Endothelial cell of umbilical vein (primary cell): ENCODE results near the gene FLRT1.

ENCODE experiments used
- EZH2 ChIP-seq: IDR thresholded peaks from 2 replicates; pipeline ENCODE4 v1.6.1; 2012; ENCODE audit warnings: borderline replicate concordance, low read depth, mild to moderate bottlenecking, moderate library complexity, low read length, inconsistent platforms; ENCODE audit not compliant: severe bottlenecking
- FOS ChIP-seq: IDR thresholded peaks from 2 replicates; pipeline ENCODE4 v1.6.1; 2011; ENCODE audit warnings: mild to moderate bottlenecking, low read length, moderate library complexity, borderline replicate concordance; ENCODE audit not compliant: insufficient read depth
- GATA2 ChIP-seq: IDR thresholded peaks from 2 replicates; pipeline ENCODE4 v1.7.0; 2011; ENCODE audit warnings: low read depth, mild to moderate bottlenecking, moderate library complexity, mixed read lengths, low read length; ENCODE audit not compliant: insufficient read length, insufficient read depth
- POLR2A ChIP-seq: IDR thresholded peaks from 2 replicates; pipeline ENCODE4 v1.6.1; 2012; ENCODE audit warnings: low read depth, mild to moderate bottlenecking, control low read depth, low read length
- POLR2AphosphoS5 ChIP-seq: IDR thresholded peaks from 2 replicates; pipeline ENCODE4 v1.6.1; 2012; ENCODE audit warnings: low read depth, mild to moderate bottlenecking, control low read depth, low read length, moderate library complexity; ENCODE audit not compliant: insufficient read depth
- TF ChIP-seq, protein P1 (sequence below), 2 donors: IDR thresholded peaks; 1 replicate in 1 of 2; 2 replicates in 1 of 2; pipeline ENCODE4 v1.5.1; 2011; ENCODE audit warnings: low read length in 2 of 2, mild to moderate bottlenecking in 2 of 2, moderate library complexity in 2 of 2, control low read depth in 1 of 2, inconsistent platforms in 1 of 2, low read depth in 1 of 2; ENCODE audit not compliant: insufficient read depth in 1 of 2; ENCODE audit errors: extremely low read depth in 1 of 2

DNA sequence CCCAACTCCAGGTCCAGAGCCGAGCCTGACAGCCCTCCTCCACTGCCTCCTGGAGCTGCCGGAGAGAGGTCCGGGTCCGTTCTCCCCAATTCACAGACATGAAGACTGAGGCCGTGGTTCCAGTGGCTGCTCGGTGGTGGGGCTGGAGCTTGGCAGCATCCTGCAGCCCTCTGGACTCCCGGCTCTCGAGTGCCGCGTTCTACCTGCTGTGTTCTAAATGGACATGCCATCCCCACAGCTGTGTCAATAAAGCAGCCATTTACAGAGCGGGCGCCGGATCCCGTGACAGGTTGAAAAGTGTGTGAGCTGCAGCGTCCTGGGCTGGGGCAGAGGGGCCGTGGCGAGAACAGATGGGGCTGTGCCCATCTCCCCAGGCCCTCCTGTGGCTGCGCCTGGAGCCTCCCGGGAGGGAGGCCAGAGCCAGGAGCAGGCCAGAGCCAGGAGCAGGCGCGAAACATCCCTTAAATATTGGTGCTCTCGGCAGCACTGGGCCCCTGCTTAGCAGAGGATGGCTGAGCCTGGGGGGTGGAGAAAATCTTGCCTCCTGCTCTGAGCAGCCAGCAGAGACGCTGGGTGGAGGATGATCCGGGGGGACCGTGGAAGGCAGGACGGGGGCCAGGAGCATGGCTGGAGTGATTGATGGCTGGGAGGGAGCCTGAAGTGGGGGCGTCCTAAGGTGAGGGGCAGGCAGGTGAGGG is 46.2 kb downstream of the FLRT1 start:
- TF ChIP-seq, protein P1, sequence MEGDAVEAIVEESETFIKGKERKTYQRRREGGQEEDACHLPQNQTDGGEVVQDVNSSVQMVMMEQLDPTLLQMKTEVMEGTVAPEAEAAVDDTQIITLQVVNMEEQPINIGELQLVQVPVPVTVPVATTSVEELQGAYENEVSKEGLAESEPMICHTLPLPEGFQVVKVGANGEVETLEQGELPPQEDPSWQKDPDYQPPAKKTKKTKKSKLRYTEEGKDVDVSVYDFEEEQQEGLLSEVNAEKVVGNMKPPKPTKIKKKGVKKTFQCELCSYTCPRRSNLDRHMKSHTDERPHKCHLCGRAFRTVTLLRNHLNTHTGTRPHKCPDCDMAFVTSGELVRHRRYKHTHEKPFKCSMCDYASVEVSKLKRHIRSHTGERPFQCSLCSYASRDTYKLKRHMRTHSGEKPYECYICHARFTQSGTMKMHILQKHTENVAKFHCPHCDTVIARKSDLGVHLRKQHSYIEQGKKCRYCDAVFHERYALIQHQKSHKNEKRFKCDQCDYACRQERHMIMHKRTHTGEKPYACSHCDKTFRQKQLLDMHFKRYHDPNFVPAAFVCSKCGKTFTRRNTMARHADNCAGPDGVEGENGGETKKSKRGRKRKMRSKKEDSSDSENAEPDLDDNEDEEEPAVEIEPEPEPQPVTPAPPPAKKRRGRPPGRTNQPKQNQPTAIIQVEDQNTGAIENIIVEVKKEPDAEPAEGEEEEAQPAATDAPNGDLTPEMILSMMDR (IDR thresholded peaks at IDR 0.05; ENCODE audit: extremely low read depth in 1 of 2, insufficient read depth in 1 of 2, low read depth in 1 of 2, low read length in 2 of 2) = no peak
- no peak for TF ChIP-seq EZH2
- TF ChIP-seq POLR2AphosphoS5 = no peak
- TF ChIP-seq POLR2A = no peak
- TF ChIP-seq GATA2 = no peak
- no peak for TF ChIP-seq FOS
